ENCODE data around the gene SESN1.

Gene SESN1

GRCh38 chr6:109058620-109059019, 36.0 kb downstream of the SESN1 start:
- DNase-seq = no peak

GRCh38 chr6:109056661-109057060, 38.0 kb downstream of the SESN1 start:
- no peak for DNase-seq

GRCh38 chr6:109055771-109056235, 38.8 kb downstream of the SESN1 start:
- no peak for DNase-seq

GRCh38 chr6:109053336-109053735, 41.3 kb downstream of the SESN1 start:
- no peak for DNase-seq

DNA sequence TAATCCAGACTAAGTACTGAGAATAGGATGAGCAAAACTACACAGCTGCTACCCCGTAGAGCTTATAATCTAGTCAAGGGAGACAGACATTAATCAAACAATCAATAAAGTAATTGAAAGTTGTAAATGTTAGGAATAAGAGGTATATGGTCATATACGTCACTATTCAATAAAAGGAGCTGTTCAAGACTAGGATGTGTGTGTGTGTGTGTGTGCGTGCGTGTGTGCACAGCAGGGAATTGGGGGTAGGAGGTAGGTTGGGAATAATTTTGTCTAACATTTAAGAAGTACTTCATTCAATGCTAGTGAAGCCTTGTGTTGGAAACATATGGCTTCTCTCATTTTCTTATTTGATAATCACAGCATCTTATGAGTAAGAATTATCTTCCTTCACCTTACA, 41.8 kb downstream of the SESN1 start:
- no peak for DNase-seq

DNA sequence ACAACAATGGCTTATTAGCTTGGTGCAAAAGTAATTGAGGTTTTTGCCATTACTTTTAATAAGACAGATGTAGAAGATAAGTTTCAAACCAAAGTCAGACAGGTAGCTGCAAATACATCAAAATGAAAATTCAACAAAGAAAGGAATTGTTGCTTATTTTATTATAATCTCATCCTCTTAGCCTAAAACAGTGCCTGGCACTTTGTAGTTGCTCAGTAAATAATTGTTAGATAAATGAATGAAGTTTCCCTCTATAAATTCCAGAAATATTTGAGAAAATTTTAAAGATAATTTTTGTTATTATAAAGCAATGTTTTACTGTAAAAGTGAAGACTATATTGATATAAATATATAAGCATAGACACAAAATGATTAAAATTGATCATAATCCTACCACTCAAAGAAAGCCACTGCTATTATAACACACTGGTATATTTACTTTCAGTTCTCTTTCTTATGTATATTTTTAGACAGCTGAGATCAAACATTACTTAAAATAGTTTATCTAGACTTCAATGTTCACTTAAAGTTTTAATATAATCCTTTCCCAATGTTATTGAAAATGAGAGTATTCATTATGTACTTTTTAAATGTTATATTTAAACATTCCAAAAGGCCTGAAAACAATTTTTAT, 42.5 kb downstream of the SESN1 start:
- no peak for DNase-seq

GRCh38 chr6:109051301-109052017, 43.2 kb downstream of the SESN1 start:
- DNase-seq = no peak

DNA sequence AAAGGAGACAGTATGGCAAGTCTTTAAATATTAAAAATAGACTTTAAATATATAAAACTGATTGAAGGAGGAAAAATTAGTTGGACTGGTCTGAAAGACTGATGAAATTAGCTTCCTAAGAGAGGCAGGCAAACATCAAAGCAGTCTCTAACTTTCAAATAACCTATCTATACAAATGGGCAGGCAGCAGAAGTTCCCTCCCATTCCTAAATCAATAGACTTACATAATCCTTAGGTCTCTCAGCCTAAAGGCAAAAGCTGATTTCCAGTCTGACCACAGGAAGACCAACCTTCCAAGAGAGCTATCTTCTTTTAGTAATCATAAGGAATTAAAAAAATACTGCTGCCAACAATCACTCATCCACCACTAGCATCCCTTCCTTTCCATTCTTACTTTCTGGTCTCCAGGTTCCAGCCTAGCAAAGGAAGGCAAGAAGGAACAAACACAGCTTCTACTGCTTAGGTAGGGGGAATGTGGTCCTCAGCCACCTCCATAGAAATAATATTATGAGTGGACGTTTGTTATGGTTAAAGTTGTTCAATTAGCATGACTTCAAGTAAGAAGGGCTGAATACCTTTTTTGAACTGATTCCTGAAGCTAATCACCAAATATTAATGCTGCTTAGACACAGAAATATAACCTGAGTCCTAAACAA, 44.1 kb downstream of the SESN1 start:
- no peak for DNase-seq

DNA sequence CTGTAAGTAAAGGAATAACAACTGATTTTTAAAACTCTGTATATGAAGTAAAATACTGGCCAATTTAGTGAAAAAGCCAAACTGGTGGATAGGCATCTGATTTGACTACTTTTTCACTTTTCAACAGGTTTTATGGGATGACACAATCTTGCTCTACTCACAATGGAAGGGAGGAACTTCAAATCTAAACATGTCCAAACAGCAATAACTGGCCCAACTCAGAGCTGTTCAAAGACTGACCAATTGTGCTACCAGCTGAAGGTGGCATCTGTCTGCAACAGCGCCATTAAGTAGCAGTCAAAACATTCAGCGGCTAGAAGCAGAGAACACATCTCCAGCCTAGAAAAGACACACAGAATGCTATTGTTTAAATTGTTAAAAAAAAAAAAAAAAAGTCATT, 44.6 kb downstream of the SESN1 start:
- no peak for DNase-seq

GRCh38 chr6:109048670-109049415, 45.8 kb downstream of the SESN1 start:
- no peak for DNase-seq

DNA sequence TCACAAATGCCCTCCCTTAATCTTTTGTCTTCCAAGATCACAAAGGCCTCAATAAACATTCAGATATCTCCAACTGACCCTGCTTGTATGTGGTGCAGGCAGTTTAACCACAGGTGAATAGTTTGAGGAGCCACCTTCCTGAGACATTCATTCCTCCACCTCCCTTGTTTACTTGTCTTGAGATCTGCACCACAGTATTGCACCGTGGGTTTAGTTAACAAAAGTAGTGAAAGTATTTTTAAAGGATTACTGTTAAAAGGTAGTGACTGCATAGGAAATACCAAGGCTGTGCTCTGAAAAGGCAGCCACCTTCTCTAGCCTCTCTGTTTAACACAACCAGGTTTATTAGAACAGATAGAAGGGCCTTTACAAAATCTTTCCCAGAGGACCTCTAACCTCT, 46.5 kb downstream of the SESN1 start:
- DNase-seq = no peak

GRCh38 chr6:109045493-109045892, 49.2 kb downstream of the SESN1 start:
- no peak for DNase-seq

GRCh38 chr6:109039795-109040194, 54.9 kb downstream of the SESN1 start:
- DNase-seq = no peak

DNA sequence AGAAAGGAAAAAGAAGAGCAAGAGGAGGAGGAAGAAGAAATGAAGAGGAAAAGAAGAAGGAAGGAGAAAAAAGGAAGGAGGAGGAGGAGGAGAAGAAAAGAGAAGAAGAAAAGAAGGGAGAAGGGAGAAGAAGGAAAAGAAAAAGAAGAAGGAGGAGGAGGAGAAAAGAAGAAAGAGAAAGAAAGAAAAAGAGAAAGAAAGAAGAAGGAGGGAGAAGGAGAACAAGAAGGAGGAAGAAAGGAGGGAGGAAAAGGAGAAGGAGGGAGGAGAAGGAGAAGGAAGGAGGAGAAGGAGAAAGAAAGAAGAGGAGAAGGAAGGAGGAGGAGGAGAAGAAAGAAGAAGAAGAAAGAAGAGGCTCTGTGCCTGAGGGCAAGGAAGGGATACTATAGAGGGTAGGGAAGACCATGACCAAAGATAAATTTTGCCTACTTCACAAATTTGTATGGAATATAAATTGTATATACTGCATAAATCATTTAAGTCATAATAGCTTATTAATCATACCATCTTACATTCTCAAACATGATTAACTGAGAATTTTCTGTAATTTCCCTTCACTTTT, 55.7 kb downstream of the SESN1 start:
- DNase-seq = no peak

- no peak for DNase-seq
These were observed 57.9 kb downstream of the SESN1 start for GRCh38 chr6:109036574-109037294.

DNA sequence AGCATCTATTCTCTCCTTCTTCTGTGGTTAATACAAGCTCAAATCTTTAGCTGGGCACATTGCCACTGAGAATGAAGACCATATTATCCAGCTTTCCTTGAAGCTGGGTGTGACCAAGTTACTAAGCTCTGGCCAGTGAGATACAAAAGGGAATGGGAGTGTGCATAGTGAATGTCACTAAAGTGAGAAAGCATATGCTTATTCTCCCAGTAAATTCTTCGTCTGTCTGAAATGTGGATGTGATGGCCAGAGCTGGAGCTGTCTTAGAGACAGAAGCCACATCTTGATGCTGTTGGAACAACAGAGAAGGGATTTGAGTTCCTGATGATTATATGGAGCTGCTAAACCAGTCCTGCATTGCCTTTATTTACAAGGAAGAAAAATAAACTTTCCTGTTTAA, 60.1 kb downstream of the SESN1 start:
- DNase-seq = no peak

GRCh38 chr6:109033655-109034054, 61.0 kb downstream of the SESN1 start:
- DNase-seq = no peak

DNA sequence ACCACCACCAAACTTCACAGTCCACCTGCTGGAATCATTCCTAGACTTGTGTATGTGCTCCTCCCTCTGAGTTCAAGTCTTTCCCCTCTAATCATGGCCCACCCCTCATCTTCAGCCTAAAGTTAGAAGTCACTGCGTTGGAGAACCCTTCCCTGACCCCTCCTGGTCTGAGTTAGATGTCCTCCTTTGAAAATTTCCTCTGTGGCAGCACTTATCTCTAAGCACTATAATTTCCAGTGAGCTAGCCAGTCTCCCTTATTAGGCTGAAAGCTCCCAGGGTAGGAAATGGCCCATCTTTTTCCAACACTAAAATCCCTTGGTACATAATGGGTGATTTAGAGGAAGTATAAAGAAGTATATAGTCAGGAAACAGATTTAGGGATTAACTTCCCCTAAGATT, 63.2 kb downstream of the SESN1 start:
- DNase-seq = no peak

DNA sequence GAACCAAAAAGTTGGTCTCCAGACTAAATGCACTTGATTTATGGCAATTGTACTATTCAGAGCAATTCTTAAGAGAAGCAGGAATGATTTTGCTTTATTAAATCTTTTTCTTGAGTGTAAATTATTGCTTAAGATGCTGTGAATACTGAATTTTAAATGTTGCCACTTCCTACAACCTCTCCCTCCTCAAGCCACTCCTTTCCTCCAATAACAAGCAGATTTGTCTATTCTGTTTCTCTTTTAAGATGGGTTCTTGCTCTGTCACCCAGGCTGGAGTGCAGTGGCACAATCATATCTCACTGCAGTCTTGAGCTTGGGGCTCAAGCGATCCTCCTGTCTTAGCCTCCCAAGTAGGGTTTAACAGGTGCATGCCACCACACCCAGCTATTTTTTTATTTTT, 65.3 kb downstream of the SESN1 start:
- no peak for DNase-seq

- no peak for DNase-seq
These were observed 66.2 kb downstream of the SESN1 start for GRCh38 chr6:109028439-109028838.

DNA sequence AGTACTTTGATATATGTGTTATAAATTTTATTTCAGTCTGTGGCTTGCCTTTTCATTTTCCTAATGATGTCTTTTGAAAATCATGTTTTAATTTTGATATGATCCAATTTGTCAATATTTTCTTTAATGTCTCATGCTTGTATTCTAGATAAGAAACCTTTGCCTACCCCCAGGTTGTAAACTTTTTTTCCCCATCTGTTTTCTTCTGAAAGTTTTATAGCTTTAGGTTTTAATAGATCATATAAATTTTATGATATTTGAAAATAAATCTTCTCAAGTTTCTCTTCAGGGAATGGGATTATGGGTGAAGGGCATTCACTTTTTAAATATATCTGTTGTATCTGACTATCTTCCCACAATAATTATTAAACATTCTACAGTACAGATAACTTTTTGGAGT, 66.7 kb downstream of the SESN1 start:
- no peak for DNase-seq

GRCh38 chr6:109025639-109026038, 69.0 kb downstream of the SESN1 start:
- DNase-seq = no peak

DNA sequence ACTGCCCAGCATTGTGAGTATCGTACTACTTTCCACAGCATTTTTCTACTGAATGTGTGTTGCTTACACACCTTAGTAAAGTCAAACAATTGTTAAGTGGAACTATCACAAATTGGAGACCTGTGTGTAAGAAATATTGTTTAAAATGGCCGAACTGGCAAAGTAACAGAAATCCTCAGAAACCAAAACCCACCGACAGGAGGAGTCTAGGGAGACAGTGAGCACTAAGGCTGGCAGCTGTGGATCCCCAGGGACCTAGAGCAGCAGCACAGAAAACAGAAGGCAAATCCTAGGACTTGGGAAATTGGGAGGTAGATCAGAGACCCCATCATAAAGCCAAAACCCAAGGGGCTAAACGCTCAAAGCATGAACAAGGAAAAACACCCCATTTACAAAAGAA, 69.9 kb downstream of the SESN1 start:
- DNase-seq = no peak
